Erythroblast (primary cell): ENCODE results near the gene CCDC106.

Experiments used
- DNase-seq, 2 experiments: peaks; one replicate each; lab custom pipeline; 2025; lab: John Stamatoyannopoulos, UW
- GATA1 ChIP-seq: IDR thresholded peaks from 2 replicates; pipeline ENCODE4 v1.6.1; 2011; ENCODE audit warnings: low read depth, mild to moderate bottlenecking, control low read depth, low read length, moderate library complexity
- POLR2A ChIP-seq: IDR thresholded peaks from 2 replicates; pipeline ENCODE4 v1.6.1; 2011; ENCODE audit warnings: mild to moderate bottlenecking, low read length

The CCDC106 gene

DNA sequence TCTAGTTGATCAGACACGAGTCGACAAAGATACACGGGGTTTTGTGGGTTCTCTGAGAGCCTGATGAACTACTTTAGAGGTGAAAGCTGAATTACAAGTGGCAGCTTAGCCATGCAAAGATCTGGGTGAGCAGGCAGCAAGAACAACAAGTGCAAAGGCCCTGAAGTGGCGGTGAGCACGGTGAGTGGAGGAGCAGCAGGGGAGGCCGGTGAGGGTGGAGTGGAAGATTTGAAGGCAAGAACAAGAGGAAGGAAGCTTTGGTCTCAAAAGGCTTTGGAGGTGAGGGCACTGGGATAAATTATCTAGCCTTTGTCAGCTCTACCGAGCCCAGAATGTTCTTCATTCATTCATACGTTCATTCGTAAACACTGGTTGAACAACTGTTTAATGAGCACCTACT is 41.2 kb upstream of the CCDC106 start:
- DNase-seq: no peak
- TF ChIP-seq GATA1: no peak
- TF ChIP-seq POLR2A: no peak

DNA sequence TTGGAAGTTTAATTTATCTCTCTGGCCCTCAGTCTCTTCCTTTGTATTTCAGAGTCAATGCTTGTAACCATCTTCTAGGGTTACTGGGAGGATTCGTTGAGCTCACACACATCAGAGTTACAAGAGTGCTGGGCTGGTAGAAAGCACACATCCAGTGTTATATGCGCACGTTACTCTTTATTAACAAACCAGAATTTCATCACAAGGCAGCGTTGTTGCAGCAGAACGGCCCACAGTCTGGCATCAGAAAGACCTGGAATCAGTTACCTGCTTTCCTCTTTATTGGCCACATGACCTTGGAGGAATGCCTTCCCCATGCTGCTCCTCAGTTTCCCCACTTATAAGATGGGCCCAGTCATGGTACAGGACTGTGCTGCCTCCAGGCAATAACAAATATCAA is 38.7 kb upstream of the CCDC106 start:
- no peak for DNase-seq
- TF ChIP-seq GATA1 (no peak), POLR2A (no peak)

DNA sequence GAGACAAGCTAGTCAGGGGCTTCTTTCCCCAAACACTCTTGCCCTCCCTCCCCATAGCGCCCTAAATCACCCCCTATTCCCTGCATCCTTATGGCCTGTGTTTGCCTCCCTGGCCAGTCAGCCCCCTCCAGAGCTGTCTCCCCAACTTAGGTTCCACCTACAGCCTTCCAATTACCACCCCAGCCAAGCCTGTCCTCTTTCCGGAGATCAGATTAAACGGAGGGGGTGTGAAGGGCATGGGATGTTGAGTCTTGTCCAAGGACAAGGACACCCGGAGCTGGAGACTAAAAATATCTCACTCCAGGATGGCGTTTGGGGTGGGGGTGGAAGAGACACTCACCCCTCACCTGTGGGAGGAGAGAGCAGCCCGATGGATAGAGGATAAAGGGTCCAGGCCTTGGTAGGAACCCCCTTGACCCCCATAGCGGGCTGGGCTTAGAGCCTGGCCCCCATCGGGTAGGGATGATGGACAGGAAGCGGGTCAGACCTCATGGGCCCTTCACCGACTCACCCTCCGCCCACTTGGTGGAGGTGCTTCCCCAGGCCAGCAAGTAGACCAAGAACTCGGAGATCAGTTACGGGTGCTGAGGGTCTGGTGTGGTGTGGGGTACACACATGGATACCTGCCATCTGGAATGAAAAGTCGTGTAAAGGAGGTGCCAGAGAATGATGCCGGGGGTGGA is 36.6 kb upstream of the CCDC106 start:
- no peak for DNase-seq
- no peak for TF ChIP-seq GATA1
- TF ChIP-seq POLR2A: no peak

DNA sequence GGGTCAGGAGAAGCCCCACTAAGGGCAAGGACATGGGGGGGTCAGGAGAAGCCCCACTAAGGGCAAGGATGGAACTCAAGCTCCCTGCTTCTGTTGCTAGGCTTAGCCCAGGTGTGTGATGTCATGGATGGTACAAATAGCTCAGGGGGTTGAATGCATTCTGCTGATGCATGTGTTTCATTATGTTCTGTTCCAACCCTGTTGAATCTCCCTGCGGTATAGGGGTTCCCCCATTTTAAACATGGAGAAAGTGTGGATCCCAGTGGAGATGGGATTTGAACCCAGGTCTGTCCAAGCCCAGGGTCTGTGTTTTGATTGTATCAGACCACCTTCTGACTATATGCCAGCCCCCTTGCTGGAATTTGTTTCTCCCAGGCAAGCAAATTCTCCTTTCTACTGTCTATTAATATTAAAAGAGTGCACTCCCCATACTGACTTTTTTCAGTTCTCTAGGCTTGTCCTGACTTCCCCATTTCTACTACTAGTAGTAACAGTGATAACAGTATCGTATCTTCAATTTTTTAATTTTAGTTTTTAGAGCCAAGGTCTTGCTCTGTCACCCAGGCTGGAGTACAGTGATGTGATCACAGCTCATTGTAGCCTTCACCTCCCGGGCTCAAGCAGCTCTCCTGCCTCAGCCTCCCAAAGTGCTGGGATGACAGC is 35.9 kb upstream of the CCDC106 start:
- DNase-seq: no peak
- TF ChIP-seq POLR2A: no peak
- TF ChIP-seq GATA1: no peak

DNA sequence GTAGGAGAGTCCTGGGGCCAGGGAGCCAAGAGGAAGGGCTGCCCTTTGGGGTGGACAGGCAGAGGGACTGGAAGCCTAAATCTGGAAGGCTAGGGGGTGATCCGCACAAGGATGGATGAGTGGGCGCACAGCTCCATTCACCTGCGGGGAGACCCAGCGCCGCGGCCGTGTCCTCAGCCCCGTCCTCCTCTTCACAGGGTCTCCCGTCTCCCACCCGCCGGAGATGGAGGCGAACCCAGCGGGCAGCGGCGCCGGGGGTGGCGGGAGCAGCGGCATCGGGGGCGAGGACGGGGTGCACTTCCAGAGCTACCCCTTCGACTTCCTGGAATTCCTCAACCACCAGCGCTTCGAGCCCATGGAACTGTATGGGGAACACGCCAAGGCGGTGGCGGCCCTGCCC is 34.6 kb upstream of the CCDC106 start:
- no peak for DNase-seq
- TF ChIP-seq GATA1 (no peak), POLR2A (no peak)

DNA sequence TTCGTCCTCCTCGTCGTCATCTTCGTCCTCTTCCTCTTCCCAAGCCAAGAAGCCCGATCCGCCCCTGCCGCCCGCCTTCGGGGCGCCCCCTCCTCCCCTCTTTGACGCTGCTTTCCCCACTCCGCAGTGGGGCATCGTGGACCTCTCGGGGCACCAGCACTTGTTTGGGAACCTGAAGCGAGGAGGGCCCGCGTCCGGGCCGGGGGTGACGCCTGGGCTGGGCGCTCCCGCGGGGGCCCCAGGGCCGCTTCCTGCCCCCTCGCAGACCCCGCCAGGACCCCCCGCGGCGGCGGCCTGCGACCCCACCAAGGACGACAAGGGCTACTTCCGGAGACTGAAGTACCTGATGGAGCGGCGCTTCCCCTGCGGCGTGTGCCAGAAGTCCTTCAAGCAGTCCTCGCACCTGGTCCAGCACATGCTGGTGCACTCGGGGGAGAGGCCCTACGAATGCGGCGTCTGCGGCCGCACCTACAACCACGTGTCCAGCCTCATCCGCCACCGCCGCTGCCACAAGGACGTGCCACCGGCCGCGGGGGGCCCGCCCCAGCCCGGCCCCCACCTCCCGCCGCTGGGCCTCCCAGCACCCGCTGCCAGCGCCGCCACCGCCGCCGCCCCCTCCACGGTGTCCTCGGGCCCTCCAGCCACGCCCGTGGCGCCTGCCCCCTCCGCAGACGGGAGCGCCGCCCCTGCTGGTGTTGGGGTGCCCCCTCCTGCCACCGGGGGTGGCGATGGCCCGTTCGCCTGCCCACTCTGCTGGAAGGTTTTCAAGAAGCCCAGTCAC is 33.9 kb upstream of the CCDC106 start:
- TF ChIP-seq POLR2A (no peak), GATA1 (no peak)
- no peak for DNase-seq

DNA sequence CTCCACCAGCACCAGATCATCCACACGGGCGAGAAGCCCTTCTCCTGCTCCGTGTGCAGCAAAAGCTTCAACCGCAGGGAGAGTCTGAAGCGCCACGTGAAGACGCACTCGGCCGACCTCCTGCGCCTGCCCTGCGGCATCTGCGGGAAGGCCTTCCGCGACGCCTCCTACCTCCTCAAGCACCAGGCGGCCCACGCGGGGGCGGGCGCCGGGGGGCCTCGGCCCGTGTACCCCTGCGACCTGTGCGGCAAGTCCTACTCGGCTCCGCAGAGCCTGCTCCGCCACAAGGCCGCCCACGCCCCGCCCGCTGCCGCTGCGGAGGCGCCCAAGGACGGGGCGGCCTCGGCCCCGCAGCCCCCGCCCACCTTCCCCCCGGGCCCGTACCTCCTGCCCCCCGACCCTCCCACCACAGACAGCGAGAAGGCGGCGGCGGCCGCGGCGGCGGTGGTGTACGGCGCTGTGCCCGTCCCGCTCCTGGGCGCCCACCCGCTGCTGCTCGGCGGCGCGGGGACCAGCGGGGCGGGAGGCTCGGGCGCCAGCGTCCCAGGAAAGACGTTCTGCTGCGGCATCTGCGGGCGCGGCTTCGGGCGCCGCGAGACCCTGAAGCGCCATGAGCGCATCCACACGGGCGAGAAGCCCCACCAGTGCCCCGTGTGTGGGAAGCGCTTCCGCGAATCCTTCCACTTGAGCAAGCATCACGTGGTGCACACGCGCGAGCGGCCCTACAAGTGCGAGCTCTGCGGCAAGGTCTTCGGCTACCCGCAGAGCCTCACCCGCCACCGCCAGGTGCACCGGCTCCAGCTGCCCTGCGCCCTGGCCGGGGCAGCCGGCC is 33.1 kb upstream of the CCDC106 start:
- TF ChIP-seq POLR2A (no peak), GATA1 (no peak)
- DNase-seq: no peak

DNA sequence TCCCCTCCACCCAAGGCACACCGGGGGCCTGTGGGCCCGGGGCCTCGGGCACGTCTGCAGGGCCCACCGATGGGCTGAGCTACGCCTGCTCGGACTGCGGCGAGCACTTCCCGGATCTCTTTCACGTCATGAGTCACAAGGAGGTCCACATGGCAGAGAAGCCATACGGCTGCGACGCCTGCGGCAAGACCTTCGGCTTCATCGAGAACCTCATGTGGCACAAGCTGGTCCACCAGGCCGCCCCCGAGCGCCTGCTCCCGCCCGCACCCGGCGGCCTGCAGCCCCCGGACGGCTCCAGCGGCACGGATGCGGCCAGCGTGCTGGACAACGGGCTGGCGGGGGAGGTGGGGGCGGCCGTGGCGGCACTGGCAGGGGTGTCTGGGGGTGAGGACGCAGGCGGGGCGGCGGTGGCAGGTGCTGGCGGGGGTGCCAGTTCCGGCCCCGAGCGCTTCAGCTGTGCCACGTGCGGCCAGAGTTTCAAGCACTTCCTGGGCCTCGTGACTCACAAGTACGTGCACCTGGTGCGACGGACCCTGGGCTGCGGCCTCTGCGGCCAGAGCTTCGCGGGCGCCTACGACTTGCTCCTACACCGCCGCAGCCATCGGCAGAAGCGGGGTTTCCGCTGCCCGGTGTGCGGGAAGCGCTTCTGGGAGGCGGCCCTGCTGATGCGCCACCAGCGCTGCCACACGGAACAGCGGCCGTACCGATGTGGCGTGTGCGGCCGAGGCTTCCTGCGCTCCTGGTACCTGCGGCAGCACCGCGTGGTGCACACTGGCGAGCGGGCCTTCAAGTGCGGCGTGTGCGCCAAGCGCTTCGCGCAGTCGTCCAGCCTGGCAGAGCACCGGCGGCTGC is 32.2 kb upstream of the CCDC106 start:
- no peak for TF ChIP-seq GATA1
- no peak for TF ChIP-seq POLR2A
- DNase-seq: no peak

DNA sequence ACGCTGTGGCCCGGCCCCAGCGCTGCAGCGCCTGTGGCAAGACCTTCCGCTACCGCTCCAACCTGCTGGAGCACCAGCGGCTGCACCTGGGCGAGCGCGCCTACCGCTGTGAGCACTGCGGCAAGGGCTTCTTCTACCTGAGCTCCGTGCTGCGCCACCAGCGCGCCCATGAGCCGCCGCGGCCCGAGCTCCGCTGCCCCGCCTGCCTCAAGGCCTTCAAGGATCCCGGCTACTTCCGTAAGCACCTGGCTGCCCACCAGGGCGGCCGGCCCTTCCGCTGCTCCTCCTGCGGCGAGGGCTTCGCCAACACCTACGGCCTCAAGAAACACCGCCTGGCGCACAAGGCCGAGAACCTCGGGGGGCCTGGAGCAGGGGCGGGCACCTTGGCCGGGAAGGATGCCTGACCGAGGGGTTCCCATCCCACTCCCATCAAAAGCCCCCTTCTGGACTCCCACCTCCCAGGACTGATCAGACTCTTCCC is 31.6 kb upstream of the CCDC106 start:
- DNase-seq: no peak
- TF ChIP-seq POLR2A (no peak), GATA1 (no peak)

DNA sequence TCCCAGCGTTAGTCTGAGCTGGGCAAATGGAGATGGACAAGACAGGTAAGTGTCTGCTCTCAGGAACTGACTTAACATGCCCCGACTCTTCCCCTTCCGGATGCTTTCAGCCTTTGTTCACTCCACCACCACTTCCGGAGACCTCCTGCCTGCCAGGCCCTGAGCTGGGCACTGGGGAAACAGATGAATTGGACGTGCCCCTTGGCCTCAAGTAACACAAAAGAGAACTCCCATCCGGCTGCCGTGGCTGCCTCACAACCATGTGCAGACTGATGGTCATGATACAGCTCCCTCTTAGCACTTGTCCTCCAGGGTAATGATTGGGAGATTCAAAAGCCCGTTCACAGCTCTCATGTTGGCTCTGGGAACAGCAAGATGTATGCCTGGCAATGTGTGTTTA is 30.6 kb upstream of the CCDC106 start:
- no peak for TF ChIP-seq POLR2A
- TF ChIP-seq GATA1: no peak
- DNase-seq: no peak

DNA sequence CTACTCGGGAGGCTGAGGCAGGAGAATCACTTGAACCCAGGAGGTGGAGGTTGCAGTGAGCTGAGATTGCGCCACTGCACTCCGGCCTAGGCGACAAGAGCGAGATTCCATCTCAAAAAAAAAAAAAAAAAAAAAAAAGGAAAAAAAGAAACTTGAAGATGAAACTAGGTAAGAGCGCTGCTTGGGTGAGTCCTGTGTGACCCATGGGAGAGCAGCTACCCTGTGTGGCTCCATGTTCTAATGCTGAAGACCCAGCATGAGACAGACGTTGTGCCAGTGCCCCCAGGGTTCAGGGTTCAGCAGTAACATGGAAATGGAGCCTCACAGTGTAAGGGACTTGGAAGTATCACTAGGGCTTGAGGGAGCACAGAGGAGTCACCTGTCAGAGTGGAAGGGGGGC is 29.6 kb upstream of the CCDC106 start:
- DNase-seq: no peak
- TF ChIP-seq GATA1 (no peak), POLR2A (no peak)

DNA sequence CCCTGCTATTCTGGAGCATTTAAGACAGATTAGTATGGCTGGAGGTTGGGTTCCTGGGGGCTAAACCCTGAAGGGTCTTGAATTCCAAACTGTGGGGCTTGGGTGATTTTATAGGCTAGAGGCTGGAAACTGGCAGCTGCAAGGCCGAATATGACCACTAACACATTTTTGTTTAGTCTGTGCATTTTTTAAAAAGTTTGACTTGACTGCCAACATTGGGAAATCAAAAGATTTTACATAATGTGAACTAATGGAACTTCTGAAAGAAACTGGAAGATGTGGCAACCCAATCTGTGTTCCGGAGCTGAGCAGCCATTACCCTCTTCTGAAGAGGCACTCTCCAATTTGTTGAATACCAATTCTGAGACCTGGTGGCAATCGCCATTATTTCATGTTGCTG is 28.7 kb upstream of the CCDC106 start:
- DNase-seq: no peak
- no peak for TF ChIP-seq POLR2A
- no peak for TF ChIP-seq GATA1

DNA sequence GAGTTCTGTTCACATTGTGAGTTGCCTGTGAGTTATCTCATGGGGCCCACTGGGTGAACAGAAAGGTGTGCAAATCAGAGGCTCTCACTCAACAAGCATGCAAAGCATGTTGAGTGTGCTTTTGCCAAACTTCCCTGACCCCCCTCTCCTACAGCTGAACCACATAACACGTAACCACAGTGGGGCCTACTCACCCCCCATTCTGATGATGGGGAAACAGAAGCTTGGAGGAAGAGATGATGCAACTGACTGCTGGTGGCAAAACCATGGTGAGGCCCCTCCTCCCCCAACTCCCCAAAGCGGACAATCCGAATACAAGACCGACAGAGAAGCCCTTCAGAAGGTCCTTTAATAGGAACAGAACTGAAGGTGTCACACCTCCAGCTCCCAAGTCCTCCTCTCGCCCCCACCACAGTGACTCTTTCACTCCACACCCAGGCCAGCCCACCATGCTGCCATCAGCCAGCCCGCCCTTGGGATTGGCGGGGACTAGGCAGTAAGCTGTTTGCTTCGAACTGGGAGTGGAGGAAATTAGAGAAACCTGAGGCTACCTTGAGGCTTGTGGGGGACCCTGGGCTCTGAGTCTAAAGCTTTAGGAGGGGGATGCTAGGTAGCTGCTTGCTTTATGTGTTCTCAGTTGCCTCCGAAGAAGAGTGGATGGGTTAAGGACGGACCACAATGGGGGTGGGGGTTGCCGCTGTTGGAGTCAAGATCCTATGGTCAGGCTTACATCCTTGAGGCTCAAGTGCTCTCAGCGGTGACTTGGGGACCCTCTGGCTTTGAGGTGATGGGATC is 27.4 kb upstream of the CCDC106 start:
- DNase-seq: no peak

More for the DNA sequence above, 27.4 kb upstream of the CCDC106 start:
- TF ChIP-seq POLR2A: no peak
- TF ChIP-seq GATA1: no peak
